Spinal cord (tissue), 10 donors: Measurements from ENCODE around the gene SUN2. TPM values are rescaled to one million over a fixed set of nuclear protein-coding genes. Genes with fewer than 3 reads are reported as not detected.

Experiments used
- DNase-seq, 6 donors: peaks; one replicate each; pipeline versions ENCODE4 v3.0.0 to v3.0.0-alpha.2; 2013 to 2015; ENCODE audit warnings: low spot score in 6 of 6, low read depth in 4 of 6
- H3K27ac ChIP-seq: one replicate; pipeline ENCODE4 v1.5.1; 2013; ENCODE audit warnings: low read depth, low read length, control low read depth
- H3K27me3 ChIP-seq: one replicate; pipeline ENCODE4 v1.6.1; 2013; ENCODE audit warnings: low read length; ENCODE audit not compliant: control insufficient read depth, insufficient read depth
- H3K36me3 ChIP-seq: one replicate; pipeline ENCODE4 v1.6.1; 2013; ENCODE audit warnings: low read length; ENCODE audit not compliant: control insufficient read depth, insufficient read depth
- H3K4me1 ChIP-seq: one replicate; pipeline ENCODE4 v1.6.1; 2013; ENCODE audit warnings: low read length; ENCODE audit not compliant: control insufficient read depth, insufficient read depth
- H3K4me3 ChIP-seq: one replicate; pipeline ENCODE4 v1.5.1; 2013; ENCODE audit warnings: low read depth, low read length, control low read depth
- H3K9me3 ChIP-seq: one replicate; pipeline ENCODE4 v1.6.1; 2013; ENCODE audit warnings: low read length; ENCODE audit not compliant: control insufficient read depth, insufficient read depth
- WGBS: methylation state at CpG from one replicate; pipeline ENCODE4 v1.1.5; 2013; ENCODE audit warnings: missing lambda C conversion rate; ENCODE audit not compliant: insufficient coverage; 5-methylcytosine and 5-hydroxymethylcytosine counted together
- polyA plus RNA-seq, 2 donors: library from polyadenylated mRNA; unstranded; fragments of 120-200 nt; gene quantifications; one replicate each; pipeline ENCODE4 v1.2.1, GENCODE V29; 2013; ENCODE audit not compliant: insufficient read length in 2 of 2
- total RNA-seq, 2 donors: library from RNA; depleted of rRNA in 1 of 2; stranded (reverse); fragments of 120-200 nt in 1 of 2; fragments of >200 nt in 1 of 2; gene quantifications; one replicate each; pipeline versions ENCODE4 v1.2.3 to v1.2.4, GENCODE V29; 2013 to 2014
- donor health status: healthy.

The SUN2 gene
- total and polyA plus RNA-seq, 4 donors: 33.2 to 66.9 (median 46.0) TPM

- H3K4me1 ChIP-seq: peaks cover 8% of the 10 kb centered on the region
Measured at GRCh38 chr22:38748487-38749136, 7.2 kb downstream of the SUN2 start.

GRCh38 chr22:38745676-38746460 is 9.9 kb downstream of the SUN2 start:
- no peaks in the 10 kb centered on the region for H3K27me3 ChIP-seq
- H3K9me3 ChIP-seq: no peaks in the 10 kb centered on the region
- WGBS: 90% methylated on average over 11 of the region's 14 CpGs
- DNase-seq: no peak
- peaks cover 3% of the 10 kb centered on the region for H3K4me1 ChIP-seq
- H3K36me3 ChIP-seq: peaks cover 94% of the 10 kb centered on the region
- no peak overlapping the region for H3K4me3 ChIP-seq
- H3K27ac ChIP-seq: no peak overlapping the region

More at GRCh38 chr22:38748487-38749136, 7.2 kb downstream of the SUN2 start:
- Histone ChIP-seq H3K4me3 (no peak overlapping the region), H3K27me3 (no peaks in the 10 kb centered on the region), H3K36me3 (peaks cover 86% of the 10 kb centered on the region), H3K27ac (no peak overlapping the region), H3K9me3 (no peaks in the 10 kb centered on the region)
- 73% methylated on average over 12 of the region's 14 CpGs for WGBS
- DNase-seq: no peak

DNA sequence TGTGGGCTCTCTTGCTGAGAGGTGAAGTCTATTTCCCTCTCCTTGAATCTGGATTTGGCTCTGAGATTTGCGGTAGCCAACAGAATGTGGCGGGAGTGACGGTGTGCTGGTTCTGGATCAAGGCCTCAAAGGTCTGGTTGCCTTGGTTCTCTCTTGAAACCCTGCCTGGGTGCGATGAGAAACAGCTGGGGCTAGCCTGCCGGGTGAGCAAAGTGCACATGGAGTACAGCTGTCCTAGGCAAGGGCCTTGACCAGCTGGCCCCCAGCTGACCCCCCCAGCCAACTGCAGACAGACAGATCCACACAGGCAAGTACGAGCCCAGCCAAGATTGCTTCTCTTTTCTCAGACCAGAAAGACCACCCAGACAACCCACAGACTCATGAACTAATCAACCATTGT is 10.8 kb downstream of the SUN2 start:
- peaks cover 9% of the 10 kb centered on the region for H3K4me1 ChIP-seq
- peaks cover 94% of the 10 kb centered on the region for H3K36me3 ChIP-seq
- DNase-seq: no peak
- WGBS: 85% methylated on average over 5 of the region's 6 CpGs
- H3K4me3 ChIP-seq: no peak overlapping the region
- H3K27ac ChIP-seq: no peak overlapping the region
- H3K27me3 ChIP-seq: no peaks in the 10 kb centered on the region
- no peaks in the 10 kb centered on the region for H3K9me3 ChIP-seq

GRCh38 chr22:38742176-38742942 is 13.4 kb downstream of the SUN2 start:
- Histone ChIP-seq H3K4me3 (no peak overlapping the region), H3K9me3 (no peaks in the 10 kb centered on the region), H3K36me3 (peaks cover 95% of the 10 kb centered on the region), H3K4me1 (peaks cover 9% of the 10 kb centered on the region), H3K27ac (no peak overlapping the region), H3K27me3 (no peaks in the 10 kb centered on the region)
- no peak for DNase-seq
- WGBS: 91% methylated on average over 25 of the region's 25 CpGs

DNA sequence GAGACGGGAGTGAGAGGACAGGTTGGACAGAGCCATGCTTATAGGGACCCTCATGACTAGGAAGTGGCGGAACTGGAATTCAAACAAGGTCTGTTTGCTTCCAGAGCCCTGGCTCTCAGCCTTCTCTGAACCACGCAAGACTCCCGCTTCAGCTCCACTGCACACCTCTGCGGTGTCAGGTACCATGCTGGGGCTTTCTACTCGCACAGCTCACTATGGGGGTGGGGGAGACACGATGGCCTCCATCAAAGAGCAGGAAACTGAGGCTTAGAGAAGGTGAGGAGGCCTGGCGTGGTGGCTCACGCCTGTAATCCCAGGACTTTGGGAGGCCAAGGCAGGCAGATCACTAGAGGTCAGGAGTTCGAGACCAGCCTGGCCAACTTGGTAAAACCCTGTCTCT is 14.2 kb downstream of the SUN2 start:
- no peaks in the 10 kb centered on the region for H3K9me3 ChIP-seq
- no peak for DNase-seq
- peaks cover 9% of the 10 kb centered on the region for H3K4me1 ChIP-seq
- no peak overlapping the region for H3K27ac ChIP-seq
- H3K36me3 ChIP-seq: peaks cover 100% of the 10 kb centered on the region
- no peak overlapping the region for H3K4me3 ChIP-seq
- 98% methylated on average over 8 of the region's 10 CpGs for WGBS
- H3K27me3 ChIP-seq: no peaks in the 10 kb centered on the region

GRCh38 chr22:38741166-38741565 is 14.6 kb downstream of the SUN2 start:
- H3K36me3 ChIP-seq: peaks cover 100% of the 10 kb centered on the region
- peaks cover 9% of the 10 kb centered on the region for H3K4me1 ChIP-seq
- H3K4me3 ChIP-seq: no peak overlapping the region
- no peaks in the 10 kb centered on the region for H3K27me3 ChIP-seq
- DNase-seq: no peak
- no peaks in the 10 kb centered on the region for H3K9me3 ChIP-seq
- 92% methylated on average over 8 of the region's 9 CpGs for WGBS
- H3K27ac ChIP-seq: no peak overlapping the region

GRCh38 chr22:38740754-38741153 is 15.0 kb downstream of the SUN2 start:
- DNase-seq: no peak

DNA sequence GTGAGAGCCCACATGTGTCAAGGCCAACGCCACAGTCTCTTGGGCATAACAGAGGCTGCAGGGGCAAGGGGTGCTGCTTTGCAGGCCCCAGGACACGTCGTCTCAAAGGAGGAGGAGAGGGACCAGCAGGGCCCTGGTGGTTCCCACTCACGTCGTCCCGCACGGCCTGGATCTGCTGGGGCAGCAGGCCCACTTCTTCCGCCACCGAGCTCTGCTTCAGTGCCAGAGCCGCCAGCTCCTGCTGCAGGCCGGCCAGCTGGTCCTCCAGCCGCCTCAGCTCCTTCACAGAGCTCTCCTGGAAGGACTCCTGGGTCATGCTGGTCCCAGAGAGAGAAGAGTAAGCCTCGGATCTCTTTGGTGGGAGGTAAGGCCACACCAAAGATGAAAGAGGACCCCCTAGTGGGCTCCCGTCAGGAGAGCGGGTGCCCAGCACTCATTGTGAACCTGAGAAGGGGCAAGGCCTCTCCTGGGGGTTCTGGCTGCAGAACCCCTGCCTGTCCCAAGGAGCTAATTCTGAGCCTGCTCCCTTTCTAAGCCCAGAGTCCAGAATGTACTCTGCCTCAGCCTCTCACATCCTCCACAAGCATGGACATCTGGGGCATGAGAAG is 15.6 kb downstream of the SUN2 start:
- no peak overlapping the region for H3K4me3 ChIP-seq
- H3K36me3 ChIP-seq: peaks cover 100% of the 10 kb centered on the region
- peaks cover 9% of the 10 kb centered on the region for H3K4me1 ChIP-seq
- H3K27me3 ChIP-seq: no peaks in the 10 kb centered on the region
- DNase-seq: no peak
- WGBS: 76% methylated on average over 14 of the region's 15 CpGs
- no peak overlapping the region for H3K27ac ChIP-seq
- H3K9me3 ChIP-seq: no peaks in the 10 kb centered on the region

More at GRCh38 chr22:38740754-38741153, 15.0 kb downstream of the SUN2 start:
- Histone ChIP-seq H3K27ac (no peak overlapping the region), H3K4me3 (no peak overlapping the region), H3K27me3 (no peaks in the 10 kb centered on the region), H3K9me3 (no peaks in the 10 kb centered on the region), H3K36me3 (peaks cover 100% of the 10 kb centered on the region), H3K4me1 (peaks cover 9% of the 10 kb centered on the region)
- WGBS: 66% methylated on average over 3 of the region's 8 CpGs

- Histone ChIP-seq H3K9me3 (no peaks in the 10 kb centered on the region), H3K4me1 (peaks cover 10% of the 10 kb centered on the region), H3K36me3 (peaks cover 100% of the 10 kb centered on the region), H3K27ac (no peak overlapping the region), H3K4me3 (no peak overlapping the region), H3K27me3 (no peaks in the 10 kb centered on the region)
- DNase-seq: no peak
- 91% methylated on average over 19 of the region's 20 CpGs for WGBS
Measured at GRCh38 chr22:38739300-38740055, 16.3 kb downstream of the SUN2 start.
